Mesenteric fat pad (tissue), 1 donor: ENCODE measurements around the gene ADGRA1. TPM values are rescaled to one million over a fixed set of nuclear protein-coding genes. Genes with fewer than 3 reads are reported as not detected.

Source experiments
- DNase-seq: peaks from one replicate; pipeline ENCODE4 v3.0.0-alpha.2; 2020; ENCODE audit warnings: low spot score
- total RNA-seq: library from RNA; stranded (reverse); fragmentation: NEBNext Ultra II Directional; extraction: Animal tissue kit (Norgen Biotek cat#: 25700); gene quantifications from one replicate; pipeline ENCODE4 v1.2.1, GENCODE V29; 2021
- donor health status: DM: yes; HTN: yes; CAD: no.

ADGRA1 gene
- total RNA-seq, 1 donor from 2014 or later: not detected

GRCh38 chr10:133055470-133055869 lies 32.3 kb upstream of the ADGRA1 start:
- no peak for DNase-seq

- DNase-seq: no peak
These were observed 31.7 kb upstream of the ADGRA1 start for GRCh38 chr10:133056001-133056400.

GRCh38 chr10:133056651-133057178 lies 31.0 kb upstream of the ADGRA1 start:
- no peak for DNase-seq

GRCh38 chr10:133058331-133059092 lies 29.2 kb upstream of the ADGRA1 start:
- no peak for DNase-seq

- DNase-seq: no peak
These were observed 28.6 kb upstream of the ADGRA1 start for GRCh38 chr10:133059093-133059470.

GRCh38 chr10:133059571-133059970 lies 28.2 kb upstream of the ADGRA1 start:
- DNase-seq: no peak

- no peak for DNase-seq
These were observed 27.7 kb upstream of the ADGRA1 start for GRCh38 chr10:133060022-133060421.

GRCh38 chr10:133060466-133060865 lies 27.3 kb upstream of the ADGRA1 start:
- no peak for DNase-seq

- no peak for DNase-seq
These were observed 26.8 kb upstream of the ADGRA1 start for GRCh38 chr10:133060881-133061280.

GRCh38 chr10:133061296-133062038 lies 26.3 kb upstream of the ADGRA1 start:
- DNase-seq: no peak

GRCh38 chr10:133062085-133062484 lies 25.6 kb upstream of the ADGRA1 start:
- no peak for DNase-seq

- DNase-seq: no peak
These were observed 25.1 kb upstream of the ADGRA1 start for GRCh38 chr10:133062635-133063034.

GRCh38 chr10:133067149-133068105 lies 20.3 kb upstream of the ADGRA1 start:
- DNase-seq: no peak

GRCh38 chr10:133068111-133069032 lies 19.4 kb upstream of the ADGRA1 start:
- DNase-seq: no peak

GRCh38 chr10:133069033-133069525 lies 18.6 kb upstream of the ADGRA1 start:
- DNase-seq: no peak

- DNase-seq: no peak
These were observed 17.3 kb upstream of the ADGRA1 start for GRCh38 chr10:133070405-133070804.

GRCh38 chr10:133070810-133071209 lies 16.9 kb upstream of the ADGRA1 start:
- no peak for DNase-seq

GRCh38 chr10:133071733-133072132 lies 16.0 kb upstream of the ADGRA1 start:
- no peak for DNase-seq

GRCh38 chr10:133072196-133072595 lies 15.5 kb upstream of the ADGRA1 start:
- no peak for DNase-seq
